CD4-positive, alpha-beta T cell treated with Interleukin-1 beta for 1 hour (primary cell): ENCODE results near the gene PC.
"Not testable (repeated sequence)": the region's sequence is repeated elsewhere in the genome, so short reads cannot be mapped to it uniquely, and the experiment has no call there.

Experiments
- DNase-seq, 2 donors: peaks; one replicate each; pipeline ENCODE4 v3.0.0-alpha.2; 2020 to 2022

PC gene

DNA sequence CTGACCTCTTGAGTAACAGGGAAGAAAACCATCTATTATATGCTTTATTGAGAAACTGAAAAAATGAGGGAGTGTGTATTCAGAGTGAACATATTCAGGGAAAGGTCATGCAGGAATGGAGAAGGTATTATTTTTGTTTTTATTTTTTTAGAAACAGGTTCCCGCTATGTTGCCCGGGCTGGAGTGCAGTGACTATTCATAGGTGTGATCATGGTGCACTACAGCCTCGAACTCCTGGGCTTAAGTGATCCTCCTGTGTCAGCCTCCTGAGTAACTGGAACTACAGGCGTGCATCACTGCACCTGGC is 123.7 kb downstream of the PC start:
- no peak for DNase-seq

DNA sequence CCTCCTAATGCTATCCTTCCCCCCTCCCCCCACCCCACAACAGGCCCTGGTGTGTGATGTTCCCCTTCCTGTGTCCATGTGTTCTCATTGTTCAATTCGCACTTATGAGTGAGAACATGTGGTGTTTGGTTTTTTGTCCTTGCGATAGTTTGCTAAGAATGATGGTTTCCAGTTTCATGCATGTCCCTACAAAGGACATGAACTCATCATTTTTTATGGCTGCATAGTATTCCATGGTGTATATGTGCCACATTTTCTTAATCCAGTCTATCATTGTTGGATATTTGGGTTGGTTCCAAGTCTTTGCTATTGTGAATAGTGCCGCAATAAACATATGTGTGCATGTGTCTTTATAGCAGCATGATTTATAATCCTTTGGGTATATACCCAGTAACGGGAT is 133.6 kb downstream of the PC start:
- DNase-seq: not testable (repeated sequence)

DNA sequence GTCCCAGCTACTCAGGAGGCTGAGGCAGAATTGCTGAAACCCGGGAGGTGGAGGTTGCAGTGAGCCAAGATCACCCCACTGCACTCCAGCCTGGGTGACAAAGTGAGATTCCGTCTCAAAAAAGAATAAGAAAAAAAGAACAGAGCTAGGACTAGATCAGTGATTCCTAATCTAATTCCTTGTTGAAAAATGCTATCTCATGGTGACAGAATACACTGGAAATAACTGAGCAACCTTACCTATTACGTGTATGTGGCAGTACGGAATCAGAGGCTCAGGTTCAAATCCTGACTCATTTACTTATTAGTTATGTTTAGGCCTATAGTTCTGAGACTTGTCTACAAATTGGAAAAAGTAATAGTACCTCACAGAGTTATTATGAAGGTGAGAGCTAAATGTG is 134.5 kb downstream of the PC start:
- no peak for DNase-seq

DNA sequence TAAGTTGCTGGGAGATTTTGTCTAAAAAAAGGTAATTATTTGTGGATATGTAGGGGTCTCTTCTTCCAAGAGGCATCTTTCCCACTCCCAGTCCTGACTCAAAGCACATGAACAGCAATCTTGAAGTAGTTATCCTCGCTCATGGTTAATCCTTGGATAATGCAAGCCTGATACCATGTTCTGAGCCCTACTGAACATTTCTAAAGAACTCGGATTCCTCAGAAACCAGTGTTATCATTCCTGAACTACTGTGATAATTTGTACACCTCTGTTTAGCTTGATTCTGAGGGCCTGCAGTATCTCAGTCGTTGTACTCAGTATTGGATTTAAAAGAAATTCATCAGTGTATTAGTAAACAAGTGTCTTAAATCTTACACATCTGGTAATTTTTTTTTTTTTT is 137.3 kb downstream of the PC start:
- DNase-seq: no peak

DNA sequence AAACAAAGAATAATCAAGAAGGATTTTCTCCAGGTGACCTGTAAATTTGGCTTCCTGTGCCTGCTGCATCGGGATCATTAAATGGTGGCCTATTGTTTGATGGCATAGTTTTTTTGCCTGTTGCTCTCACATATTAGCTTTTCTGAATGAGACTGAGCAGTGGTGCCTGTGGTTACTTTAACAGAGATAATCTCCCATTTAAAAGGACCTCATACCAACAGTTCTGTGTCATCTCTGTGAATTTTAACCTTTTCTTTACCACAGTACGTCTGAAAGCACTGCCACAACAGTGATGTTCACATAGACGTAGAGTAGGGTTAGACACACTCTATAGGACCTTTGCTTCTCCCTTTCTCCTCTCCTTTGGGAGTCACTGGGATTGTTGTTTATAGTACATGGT is 137.8 kb downstream of the PC start:
- DNase-seq: no peak

DNA sequence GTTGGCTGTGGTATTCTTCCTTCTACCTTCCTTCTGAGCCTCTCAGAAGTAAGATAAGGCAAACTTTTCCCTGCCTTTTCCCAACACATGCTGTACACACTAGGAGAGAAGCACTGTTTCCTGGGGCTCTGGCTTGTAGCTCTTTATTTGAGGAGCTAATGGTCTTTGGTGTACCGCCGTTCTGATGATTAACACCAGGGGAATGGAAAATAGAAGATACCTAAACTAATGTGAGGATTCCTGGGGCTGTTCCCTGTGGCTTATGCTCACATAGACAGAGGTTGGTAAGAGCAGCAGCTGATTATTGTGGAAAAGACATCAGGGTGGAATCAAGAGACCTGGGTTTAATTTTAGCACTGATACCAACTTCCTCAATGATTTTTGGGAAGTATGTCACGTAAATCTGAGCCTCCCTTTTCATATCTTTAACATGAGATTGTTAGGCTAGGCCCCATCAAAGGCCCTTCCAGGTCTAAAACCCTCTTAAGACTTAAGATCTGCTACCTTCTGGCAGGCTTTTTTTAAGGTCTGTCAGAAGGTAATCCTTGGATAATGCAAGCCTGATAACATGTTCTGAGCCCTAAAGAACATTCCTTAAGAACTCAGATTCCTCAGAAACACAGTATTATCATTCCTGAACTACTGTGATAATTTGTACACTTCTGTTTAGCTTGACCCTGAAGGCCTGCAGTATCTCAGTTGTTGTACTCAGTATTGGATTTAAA is 139.8 kb downstream of the PC start:
- DNase-seq: no peak

DNA sequence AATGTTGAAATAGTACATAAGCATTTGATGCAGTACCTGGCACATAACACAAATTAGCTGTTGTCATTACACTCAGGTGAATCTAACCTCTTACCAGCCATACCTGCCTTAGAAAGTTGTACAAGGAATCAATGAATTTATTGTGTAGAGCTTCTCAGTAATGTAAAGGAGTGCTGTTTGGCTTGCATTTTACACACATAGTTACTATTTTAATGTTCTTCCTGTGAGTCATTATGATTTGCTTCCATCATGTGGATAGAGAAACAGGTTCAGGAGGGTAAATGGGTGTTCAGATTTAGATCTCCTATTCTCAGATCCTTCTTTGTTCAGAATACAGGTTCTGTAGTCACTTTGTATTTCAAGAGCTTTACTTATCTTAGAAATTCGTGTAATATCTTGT is 142.5 kb downstream of the PC start:
- DNase-seq: no peak

DNA sequence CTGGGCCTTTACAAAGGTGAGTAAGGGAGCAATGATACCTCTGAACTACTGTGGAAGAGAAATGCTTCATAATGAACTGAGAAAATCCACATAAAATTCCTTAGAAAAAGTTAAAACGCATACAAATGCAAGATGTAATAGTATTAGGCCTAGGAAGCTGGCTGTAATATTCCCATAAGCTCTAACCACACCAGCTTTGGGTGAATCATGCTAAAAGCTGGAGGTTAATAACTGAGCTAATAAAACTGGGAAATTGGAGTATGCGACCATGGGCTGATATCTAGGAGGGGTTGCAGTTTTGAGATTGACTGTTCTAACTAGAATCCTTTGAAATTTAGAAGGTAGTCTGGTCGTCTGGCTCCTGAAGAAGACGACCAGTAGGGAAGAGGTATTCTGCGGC is 143.5 kb downstream of the PC start:
- DNase-seq: no peak

DNA sequence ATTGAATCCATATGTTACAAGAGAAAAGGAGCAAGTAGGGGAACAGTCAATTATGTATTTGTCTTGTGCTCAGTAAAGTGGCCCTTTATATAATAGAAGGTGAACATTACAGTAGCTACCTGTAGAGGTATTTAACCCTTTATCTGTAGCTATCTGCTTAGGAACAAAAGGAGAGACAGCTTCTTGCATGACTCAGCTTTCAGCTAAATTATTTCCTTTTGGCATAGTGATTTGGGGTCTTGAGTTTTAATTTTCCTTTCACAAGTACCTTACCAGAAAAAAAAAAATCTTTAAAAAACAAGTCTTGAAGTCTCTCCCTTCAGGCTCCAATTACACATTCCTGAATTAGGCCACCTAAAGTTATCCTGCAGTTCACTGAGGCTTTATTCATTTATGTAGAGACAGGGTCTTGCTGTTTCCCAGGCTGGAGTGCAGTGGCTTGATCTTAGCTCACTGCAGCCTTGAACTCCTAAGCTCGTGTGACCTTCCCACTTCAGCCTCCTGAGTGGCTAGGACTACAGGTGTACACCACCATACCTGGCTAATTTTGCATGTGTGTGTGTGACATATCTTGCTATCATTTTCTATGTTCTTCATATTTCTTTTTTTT is 147.5 kb downstream of the PC start:
- DNase-seq: no peak

DNA sequence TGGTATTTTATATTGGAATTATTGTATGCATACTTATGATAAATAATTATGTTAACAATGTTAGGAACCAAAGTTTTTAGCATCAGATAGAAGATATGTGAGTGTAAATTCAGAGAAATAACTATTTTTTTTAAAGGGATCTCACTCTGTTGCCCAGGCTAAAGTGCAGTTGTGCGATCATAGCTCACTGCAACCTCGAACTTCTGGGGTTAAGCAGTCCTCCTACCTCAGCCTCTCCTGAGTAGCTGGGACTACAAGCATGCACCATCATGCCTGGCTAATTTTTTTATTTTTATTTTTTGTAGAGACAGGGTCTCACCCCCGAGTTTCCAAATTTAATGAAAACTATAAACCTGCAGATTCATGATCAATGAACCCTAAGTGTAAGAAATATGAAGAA is 148.6 kb downstream of the PC start:
- no peak for DNase-seq

DNA sequence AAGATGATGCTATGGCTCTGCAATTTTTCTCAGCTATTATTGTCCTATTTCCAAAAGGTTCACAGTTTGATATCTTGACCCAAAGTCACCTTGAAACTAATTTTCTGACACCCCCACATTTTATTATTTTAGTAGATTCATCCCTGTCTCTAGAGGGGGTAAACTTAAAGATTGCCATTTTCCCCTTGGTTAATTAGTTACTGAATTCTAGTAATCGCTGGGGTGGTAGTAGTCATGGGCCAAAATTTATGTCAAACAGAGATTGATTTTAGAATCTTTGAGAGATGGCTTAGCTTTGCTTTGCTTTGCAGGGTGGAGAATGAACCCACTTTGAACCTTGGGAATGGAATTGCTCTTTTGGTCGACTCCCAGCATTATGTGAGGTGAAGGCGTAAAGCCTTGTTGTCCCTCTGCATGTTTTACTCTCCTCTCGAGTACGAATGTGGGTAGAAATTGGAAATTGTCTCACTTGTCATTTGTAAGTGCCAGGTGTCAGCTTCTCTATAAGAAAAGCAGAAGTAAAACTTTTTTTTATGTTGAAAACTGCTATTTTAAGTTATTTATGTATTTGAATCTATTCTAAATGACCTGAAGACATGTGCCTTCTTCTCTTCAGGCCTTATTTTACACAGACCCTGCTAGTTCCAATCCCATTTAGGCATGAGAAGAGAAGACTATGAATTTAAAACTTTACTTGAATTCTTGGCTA is 157.3 kb downstream of the PC start:
- no peak for DNase-seq

DNA sequence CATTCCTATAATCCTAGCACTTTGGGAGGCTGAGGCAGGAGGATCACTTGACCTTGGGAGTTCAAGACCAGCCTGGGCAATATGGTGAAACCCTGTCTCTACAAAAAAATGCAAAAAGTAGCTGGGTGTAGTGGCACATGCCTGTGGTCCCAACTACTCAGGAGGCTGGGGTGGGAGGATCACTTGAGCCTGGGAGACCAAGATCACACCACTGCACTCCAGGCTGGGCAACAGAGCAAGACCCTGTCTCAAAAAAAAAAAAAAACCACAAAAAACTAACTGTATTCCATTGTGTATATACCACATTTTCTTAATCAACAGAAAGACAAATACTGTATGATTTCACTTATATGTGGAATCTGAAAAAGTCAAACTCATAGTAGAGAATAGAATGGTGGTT is 158.4 kb downstream of the PC start:
- DNase-seq: not testable (repeated sequence)
